ENCODE data around the gene POLR2L.

The POLR2L gene

GRCh38 chr11:808427-809286 lies 33.7 kb downstream of the POLR2L start:
- no peak for DNase-seq

- no peak for DNase-seq
These were observed 37.7 kb downstream of the POLR2L start for GRCh38 chr11:804599-804964.

GRCh38 chr11:803770-804598 lies 38.3 kb downstream of the POLR2L start:
- no peak for DNase-seq

- DNase-seq, result no peak
These were observed 38.9 kb downstream of the POLR2L start for GRCh38 chr11:803467-803742.

GRCh38 chr11:802693-803466 lies 39.4 kb downstream of the POLR2L start:
- no peak for DNase-seq

- no peak for DNase-seq
These were observed 40.2 kb downstream of the POLR2L start for GRCh38 chr11:802018-802617.

GRCh38 chr11:801097-801780 lies 41.1 kb downstream of the POLR2L start:
- no peak for DNase-seq

- no peak for DNase-seq
These were observed 41.9 kb downstream of the POLR2L start for GRCh38 chr11:800473-800872.

- DNase-seq, result no peak
These were observed 42.5 kb downstream of the POLR2L start for GRCh38 chr11:799641-800316.

GRCh38 chr11:798093-798713 lies 44.1 kb downstream of the POLR2L start, which contains the start of gene SLC25A22:
Gene SLC25A22, minus strand, starts transcription at chr11:798281. Its CDS starts 3,275 bp downstream, at chr11:795006.
- peak; percentile 50 to 66 for DNase-seq

- DNase-seq, result peak; percentile 48 to 49
These were observed 44.8 kb downstream of the POLR2L start for GRCh38 chr11:797296-798092.

GRCh38 chr11:796565-797295 lies 45.6 kb downstream of the POLR2L start:
- no peak for DNase-seq

GRCh38 chr11:795634-796564 lies 46.4 kb downstream of the POLR2L start:
- peak; percentile 76 to 77 for DNase-seq

GRCh38 chr11:794766-795633 lies 47.3 kb downstream of the POLR2L start:
- no peak for DNase-seq

- no peak for DNase-seq
These were observed 48.1 kb downstream of the POLR2L start for GRCh38 chr11:794013-794765.

GRCh38 chr11:793556-793955 lies 48.8 kb downstream of the POLR2L start:
- DNase-seq, result no peak

- DNase-seq, result no peak
These were observed 49.5 kb downstream of the POLR2L start for GRCh38 chr11:792873-793272.

Measured in AML-193 (cell line).